IgD-negative memory B cell (primary cell): Measurements from ENCODE around the gene STIMATE. TPM values are rescaled to one million over a fixed set of nuclear protein-coding genes. Genes with fewer than 3 reads are reported as not detected.
A peak's percentile ranks its signal among the peaks of the same experiment; 100 is the strongest.

Source experiments
- H3K27ac Mint-ChIP-seq, 3 donors: one replicate each; pipeline ENCODE4 v1.8.0; 2020 to 2022; ENCODE audit warnings: mild to moderate bottlenecking in 3 of 3, mixed read lengths in 3 of 3, moderate library complexity in 1 of 3
- H3K27me3 Mint-ChIP-seq: one replicate; pipeline ENCODE4 v1.8.0; 2021; ENCODE audit warnings: mixed read lengths
- H3K36me3 Mint-ChIP-seq: one replicate; pipeline ENCODE4 v1.8.0; 2020; ENCODE audit warnings: mild to moderate bottlenecking, mixed read lengths
- H3K4me1 Mint-ChIP-seq, 3 donors: one replicate each; pipeline ENCODE4 v1.8.0; 2020 to 2022; ENCODE audit warnings: mixed read lengths in 3 of 3, mild to moderate bottlenecking in 1 of 3
- H3K4me3 Mint-ChIP-seq, 4 donors: one replicate each; pipeline ENCODE4 v1.8.0; 2020 to 2022; ENCODE audit warnings: mild to moderate bottlenecking in 4 of 4, mixed read lengths in 4 of 4, moderate library complexity in 3 of 4
- H3K9me3 Mint-ChIP-seq, 3 donors: one replicate each; pipeline ENCODE4 v1.8.0; 2020 to 2021; ENCODE audit warnings: mixed read lengths in 3 of 3, mild to moderate bottlenecking in 1 of 3
- polyA plus RNA-seq: library from polyadenylated mRNA; unstranded; fragments of 300-500 nt; fragmentation: Illumina TruSeq; gene quantifications from one replicate; pipeline ENCODE4 v1.2.3, GENCODE V29; 2021

Gene STIMATE
- 8.3 TPM for polyA plus RNA-seq

- peaks cover 29 to 46% (median 34%) of the 10 kb centered on the region in 3 donors for H3K4me1 Mint-ChIP-seq
- no peaks in the 10 kb centered on the region for H3K27me3 Mint-ChIP-seq
- H3K4me3 Mint-ChIP-seq = peak within 1 kb of the TSS; percentile 93 to 99 (median 94)
- H3K27ac Mint-ChIP-seq = peak within 1 kb of the TSS; percentile 19 to 64 (median 41)
- peaks cover 2% of the 10 kb centered on the region for H3K36me3 Mint-ChIP-seq
- no peaks in the 10 kb centered on the region for H3K9me3 Mint-ChIP-seq
These were observed at the start of gene STIMATE for GRCh38 chr3:52897130-52898122. Gene STIMATE (minus strand): TSS chr3:52897548. CDS start chr3:52897450, 98 bp downstream.

GRCh38 chr3:52939600-52939999 is 42.3 kb upstream of the STIMATE start:
- H3K4me1 Mint-ChIP-seq = peaks cover 0 to 3% (median 2%) of the 10 kb centered on the region in 3 donors
- H3K27ac Mint-ChIP-seq = no peak overlapping the region
- H3K27me3 Mint-ChIP-seq = no peaks in the 10 kb centered on the region
- peaks cover 11% of the 10 kb centered on the region for H3K36me3 Mint-ChIP-seq
- H3K4me3 Mint-ChIP-seq = no peak overlapping the region
- no peaks in the 10 kb centered on the region for H3K9me3 Mint-ChIP-seq

GRCh38 chr3:52934630-52935530 is 37.5 kb upstream of the STIMATE start:
- Mint-ChIP-seq H3K4me1 (peaks cover 13 to 19% (median 15%) of the 10 kb centered on the region in 3 donors), H3K9me3 (no peaks in the 10 kb centered on the region), H3K36me3 (peaks cover 5% of the 10 kb centered on the region), H3K27ac (peak overlapping the region in 1 of 3 donors; percentile 79), H3K4me3 (peak overlapping the region in 1 of 4 donors; percentile 74), H3K27me3 (no peaks in the 10 kb centered on the region)

- peak overlapping the region in 1 of 4 donors; percentile 37 for H3K4me3 Mint-ChIP-seq
- no peaks in the 10 kb centered on the region for H3K9me3 Mint-ChIP-seq
- peaks cover 9% of the 10 kb centered on the region for H3K36me3 Mint-ChIP-seq
- H3K27me3 Mint-ChIP-seq = no peaks in the 10 kb centered on the region
- H3K4me1 Mint-ChIP-seq = peaks cover 13 to 20% (median 15%) of the 10 kb centered on the region in 3 donors
- no peak overlapping the region for H3K27ac Mint-ChIP-seq
These were observed 34.5 kb upstream of the STIMATE start for GRCh38 chr3:52931889-52932288.

DNA sequence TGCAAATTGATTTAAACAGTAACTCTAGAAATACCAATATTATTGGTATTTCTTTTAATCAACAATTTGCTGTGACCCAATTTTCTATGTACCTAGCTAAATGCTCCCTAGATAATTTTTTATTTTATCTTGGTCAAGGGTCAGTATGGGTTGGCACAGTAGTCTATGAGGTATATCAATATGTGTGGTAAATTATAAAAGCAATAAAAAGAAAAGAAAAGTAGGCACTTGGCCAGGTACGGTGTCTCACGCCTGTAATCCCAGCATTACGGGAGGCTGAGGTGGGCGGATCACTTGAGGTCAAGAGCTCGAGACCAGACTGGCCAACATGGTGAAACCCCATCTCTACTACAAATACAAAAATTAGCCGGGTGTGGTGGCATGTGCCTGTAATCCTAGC is 34.0 kb upstream of the STIMATE start:
- no peak overlapping the region for H3K4me3 Mint-ChIP-seq
- H3K4me1 Mint-ChIP-seq = peaks cover 13 to 20% (median 15%) of the 10 kb centered on the region in 3 donors
- H3K9me3 Mint-ChIP-seq = no peaks in the 10 kb centered on the region
- H3K36me3 Mint-ChIP-seq = peaks cover 9% of the 10 kb centered on the region
- no peaks in the 10 kb centered on the region for H3K27me3 Mint-ChIP-seq
- H3K27ac Mint-ChIP-seq = peak overlapping the region in 1 of 3 donors; percentile 38

DNA sequence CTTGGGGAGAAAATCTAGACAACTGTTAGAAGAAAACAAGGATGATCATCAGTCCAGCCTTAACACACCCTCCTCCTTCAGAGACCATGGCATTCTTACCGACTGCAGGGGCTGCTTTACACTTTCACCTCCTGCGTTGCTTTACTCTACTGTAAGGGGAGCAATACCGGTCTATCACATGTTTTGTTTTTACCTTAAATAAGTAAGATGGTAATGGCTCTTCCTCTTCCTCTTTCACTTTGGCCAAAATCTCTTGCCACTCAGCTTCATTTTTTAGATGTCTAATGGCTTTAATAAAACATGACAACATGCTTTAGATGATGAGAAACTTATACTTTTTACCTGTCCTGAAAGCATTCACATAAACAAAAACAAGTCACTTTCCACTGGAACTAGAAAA is 33.4 kb upstream of the STIMATE start:
- no peaks in the 10 kb centered on the region for H3K27me3 Mint-ChIP-seq
- peak overlapping the region; percentile 38 to 90 (median 87) for H3K27ac Mint-ChIP-seq
- H3K4me3 Mint-ChIP-seq = peak overlapping the region in 3 of 4 donors; percentile 18 to 86 (median 65)
- H3K9me3 Mint-ChIP-seq = no peaks in the 10 kb centered on the region
- peaks cover 13 to 20% (median 15%) of the 10 kb centered on the region in 3 donors for H3K4me1 Mint-ChIP-seq
- peaks cover 9% of the 10 kb centered on the region for H3K36me3 Mint-ChIP-seq

- Mint-ChIP-seq H3K36me3 (peaks cover 11% of the 10 kb centered on the region), H3K27me3 (no peaks in the 10 kb centered on the region), H3K4me3 (no peak overlapping the region), H3K27ac (no peak overlapping the region), H3K4me1 (peaks cover 8 to 12% (median 8%) of the 10 kb centered on the region in 3 donors), H3K9me3 (no peaks in the 10 kb centered on the region)
These were observed 29.2 kb upstream of the STIMATE start for GRCh38 chr3:52926554-52926953.

DNA sequence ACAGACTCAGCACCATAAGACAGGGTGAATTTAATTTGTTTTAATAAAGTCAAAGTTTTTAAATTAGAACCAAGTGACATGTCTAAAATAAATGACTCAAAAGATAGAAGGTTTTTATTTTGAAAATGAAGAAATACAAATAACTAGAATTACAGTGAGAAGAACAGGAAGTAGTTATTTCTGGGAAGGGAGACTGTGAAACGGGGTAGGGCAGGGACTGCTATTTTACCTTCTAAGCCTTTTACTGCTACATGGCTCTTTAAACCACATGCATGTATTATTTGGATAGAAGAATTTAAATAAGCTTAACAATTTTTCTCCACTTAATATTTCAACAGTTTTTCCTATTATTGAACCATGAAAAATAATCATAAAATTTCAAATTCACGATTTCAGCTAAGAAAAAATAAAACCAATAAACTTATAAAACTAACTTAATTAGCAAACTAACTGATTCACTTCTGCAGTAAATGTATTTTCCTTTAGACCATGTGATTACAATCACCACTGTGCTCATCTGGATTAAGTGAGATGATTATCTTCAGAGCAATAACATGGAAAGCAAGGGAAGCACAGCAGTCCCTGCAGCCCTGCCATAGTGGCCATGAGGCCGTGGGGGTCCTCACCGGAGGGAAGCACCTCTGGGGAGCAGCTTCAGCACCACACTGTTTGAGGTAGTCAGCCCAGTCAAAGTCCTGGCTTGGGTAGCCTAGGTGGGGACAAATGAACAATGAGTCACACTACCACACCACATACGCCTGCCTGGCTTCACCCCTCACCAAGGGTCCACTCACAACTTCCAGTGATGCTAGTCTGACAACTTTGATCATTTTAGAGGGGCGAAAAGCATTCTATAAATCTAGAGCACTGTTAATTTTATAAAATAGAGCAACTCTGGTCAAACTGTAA is 28.3 kb upstream of the STIMATE start:
- Mint-ChIP-seq H3K4me3 (no peak overlapping the region), H3K4me1 (peaks cover 2 to 7% (median 3%) of the 10 kb centered on the region in 3 donors), H3K36me3 (peaks cover 11% of the 10 kb centered on the region), H3K27ac (no peak overlapping the region), H3K27me3 (no peaks in the 10 kb centered on the region), H3K9me3 (no peaks in the 10 kb centered on the region)

DNA sequence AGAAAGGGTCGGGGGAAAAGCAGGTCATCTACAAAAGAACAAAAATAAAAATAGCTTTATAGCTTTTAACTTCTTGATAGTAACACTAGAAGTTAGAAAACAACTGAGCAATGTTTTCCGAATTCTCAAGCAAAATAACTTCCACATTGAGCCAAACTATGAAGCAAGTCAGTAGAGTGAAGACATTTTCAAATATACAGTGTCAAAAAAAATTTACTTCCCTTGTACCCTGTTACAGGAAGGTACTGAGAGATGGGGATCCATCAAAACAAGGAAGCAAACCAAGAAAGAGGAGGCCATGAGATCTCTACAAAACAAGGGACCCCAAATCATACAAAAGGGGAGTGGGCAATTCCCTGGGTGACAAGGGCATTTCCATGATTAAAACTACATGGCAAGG is 26.6 kb upstream of the STIMATE start:
- Mint-ChIP-seq H3K4me1 (no peaks in the 10 kb centered on the region), H3K36me3 (peaks cover 5% of the 10 kb centered on the region), H3K27me3 (no peaks in the 10 kb centered on the region), H3K9me3 (no peaks in the 10 kb centered on the region), H3K4me3 (no peak overlapping the region), H3K27ac (no peak overlapping the region)

DNA sequence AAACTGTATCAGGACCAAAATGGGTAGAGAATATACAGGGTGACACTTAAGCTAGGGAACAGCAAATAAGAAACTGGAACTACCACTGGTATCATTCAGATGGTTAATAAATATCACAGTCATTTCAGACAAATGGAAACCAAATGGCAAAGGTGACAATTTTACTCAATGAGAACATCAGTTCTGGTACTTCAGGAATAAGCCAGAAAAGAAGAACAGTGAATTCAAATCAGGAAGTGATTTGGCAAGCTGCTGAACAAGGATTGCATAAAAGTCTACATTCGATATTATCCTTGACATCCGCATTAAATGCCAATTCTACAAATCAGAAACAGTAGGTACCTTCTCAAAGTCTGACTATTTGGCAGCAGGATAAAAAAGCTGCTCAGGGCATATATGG is 23.5 kb upstream of the STIMATE start:
- H3K27me3 Mint-ChIP-seq = no peaks in the 10 kb centered on the region

GRCh38 chr3:52917044-52917443 is 19.7 kb upstream of the STIMATE start:
- no peak overlapping the region for H3K27ac Mint-ChIP-seq
- peaks cover 2% of the 10 kb centered on the region for H3K36me3 Mint-ChIP-seq
- no peaks in the 10 kb centered on the region for H3K9me3 Mint-ChIP-seq
- no peaks in the 10 kb centered on the region for H3K4me1 Mint-ChIP-seq
- H3K4me3 Mint-ChIP-seq = no peak overlapping the region
- no peaks in the 10 kb centered on the region for H3K27me3 Mint-ChIP-seq

More for the DNA sequence above, 23.5 kb upstream of the STIMATE start:
- Mint-ChIP-seq H3K9me3 (no peaks in the 10 kb centered on the region), H3K4me1 (no peaks in the 10 kb centered on the region), H3K4me3 (no peak overlapping the region), H3K27ac (no peak overlapping the region), H3K36me3 (peaks cover 2% of the 10 kb centered on the region)

DNA sequence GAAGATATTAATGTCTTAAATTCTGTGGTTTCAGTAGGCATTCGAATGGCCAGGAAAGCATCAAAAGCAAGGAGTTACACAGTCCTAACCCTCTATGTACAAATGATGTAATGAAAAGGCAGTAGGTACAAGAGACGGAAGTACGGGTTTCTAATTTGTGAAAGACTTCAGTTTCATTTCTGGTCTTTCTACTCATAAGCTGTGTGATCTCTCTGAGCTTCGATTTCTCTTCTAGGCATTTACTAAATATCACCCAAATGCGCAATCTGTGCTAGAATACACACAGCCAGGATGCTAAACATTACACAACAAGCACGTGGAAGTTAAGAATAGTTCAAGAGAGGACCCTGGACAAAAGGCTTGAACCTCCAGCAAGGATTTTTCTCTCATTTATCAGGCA is 17.9 kb upstream of the STIMATE start:
- Mint-ChIP-seq H3K27me3 (no peaks in the 10 kb centered on the region), H3K27ac (no peak overlapping the region), H3K36me3 (peaks cover 2% of the 10 kb centered on the region), H3K4me1 (no peaks in the 10 kb centered on the region), H3K9me3 (no peaks in the 10 kb centered on the region), H3K4me3 (no peak overlapping the region)

- no peaks in the 10 kb centered on the region for H3K4me1 Mint-ChIP-seq
- no peaks in the 10 kb centered on the region for H3K9me3 Mint-ChIP-seq
- no peaks in the 10 kb centered on the region for H3K27me3 Mint-ChIP-seq
- H3K36me3 Mint-ChIP-seq = peaks cover 2% of the 10 kb centered on the region
- no peak overlapping the region for H3K27ac Mint-ChIP-seq
- no peak overlapping the region for H3K4me3 Mint-ChIP-seq
These were observed 15.8 kb upstream of the STIMATE start for GRCh38 chr3:52912885-52913731.
